Neural progenitor cell (in vitro differentiated cells): ENCODE results near the gene VTI1A.

ENCODE experiments used
- CTCF ChIP-seq: fragments of 200-600 bp; sonication (generic); IDR thresholded peaks from 2 replicates; pipeline ENCODE4 v1.5.1; 2017; ENCODE audit warnings: antibody characterized with exemption, mild to moderate bottlenecking
- EZH2 ChIP-seq: fragments of 200-600 bp; sonication (generic); IDR thresholded peaks from 2 replicates; pipeline ENCODE4 v1.6.1; 2017; ENCODE audit warnings: antibody characterized with exemption, mild to moderate bottlenecking, moderate library complexity
- EZH2phosphoT487 ChIP-seq: fragments of 200-600 bp; sonication (generic); IDR thresholded peaks from 2 replicates; pipeline ENCODE4 v1.6.1; 2017; ENCODE audit warnings: antibody characterized with exemption

- no peak for TF ChIP-seq CTCF
- no peak for TF ChIP-seq EZH2
- no peak for TF ChIP-seq EZH2phosphoT487
Observed at GRCh38 chr10:112447620-112447928, 559 bp downstream of the VTI1A start.
